NCI-H82 treated with DMSO at 0.1 percent for 48 hours (cell line): Measurements from ENCODE around the gene TMEM39A.

Source experiments
- DNase-seq: peaks from one replicate; lab custom pipeline; 2025; ENCODE audit not compliant: unreplicated experiment; lab: John Stamatoyannopoulos, UW

Gene TMEM39A

DNA sequence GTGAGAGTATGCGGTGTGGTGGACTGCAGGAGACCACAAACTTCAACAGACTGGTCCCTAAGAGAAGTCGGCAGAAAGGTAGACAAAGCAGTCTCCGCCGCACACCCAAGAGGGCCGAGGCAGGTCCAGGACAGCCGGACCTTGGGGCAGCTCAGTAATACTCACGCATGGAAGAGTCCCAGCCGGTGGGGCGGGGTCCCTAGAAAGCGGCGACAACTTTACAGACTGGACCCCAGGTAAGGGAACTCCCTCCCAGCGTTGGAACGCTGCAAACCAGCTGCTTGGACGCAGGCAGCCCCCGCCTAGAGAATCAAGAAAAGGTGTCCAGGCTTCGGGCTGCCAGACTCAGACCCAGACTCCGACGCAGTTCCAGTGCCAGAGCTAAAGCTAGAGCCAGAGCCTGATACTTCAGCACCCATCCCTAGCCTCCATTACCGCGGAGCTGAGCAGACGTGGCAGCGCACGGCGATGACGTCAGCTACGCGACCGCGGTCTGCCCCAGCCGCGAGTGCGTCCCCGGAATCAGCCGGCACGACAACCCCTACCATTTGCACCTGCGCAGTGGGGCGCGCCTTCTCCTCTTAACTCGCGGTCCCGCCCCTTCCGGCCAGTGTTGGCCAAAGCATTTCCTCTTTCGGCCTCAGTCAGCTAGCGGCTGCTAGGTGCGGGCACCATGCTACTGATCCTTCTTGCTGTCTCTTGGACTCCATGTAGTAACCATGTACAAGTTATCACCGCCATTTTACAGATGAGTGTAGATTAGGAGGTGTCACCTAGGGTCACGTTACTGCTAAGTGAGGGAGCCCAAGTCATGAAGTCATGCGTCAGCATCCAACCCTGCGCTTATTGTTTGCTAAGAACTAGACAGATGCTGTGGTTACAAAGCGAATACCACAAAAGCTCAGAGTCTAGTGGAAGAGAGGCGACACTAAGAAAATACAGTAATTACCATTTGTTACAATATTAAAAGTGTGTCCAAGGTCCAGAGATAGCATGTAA lies at the start of gene TMEM39A:
Gene TMEM39A, minus strand, starts transcription at position 445 of the 999 bp plus-strand sequence. CDS start 1,541 bp downstream, outside the sequence.
- DNase-seq = peak; percentile 96

DNA sequence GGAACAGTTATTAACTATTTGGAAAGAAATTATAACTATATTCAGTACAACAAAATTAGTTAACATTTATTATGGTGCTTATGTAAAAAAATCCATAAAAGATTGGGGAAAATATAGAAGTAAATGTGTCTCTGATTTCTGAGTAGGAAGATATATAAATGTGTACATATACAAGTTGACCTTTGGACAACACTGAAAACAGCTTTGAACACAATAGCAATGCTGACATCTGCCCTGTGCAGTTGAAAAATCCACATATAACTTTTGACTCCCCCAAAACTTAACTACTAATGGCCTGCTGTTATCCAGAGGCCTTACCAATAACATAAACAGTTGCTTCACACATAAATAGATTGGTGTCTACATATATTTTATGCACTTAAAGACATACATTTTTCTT lies 47.3 kb upstream of the TMEM39A start:
- no peak for DNase-seq

DNA sequence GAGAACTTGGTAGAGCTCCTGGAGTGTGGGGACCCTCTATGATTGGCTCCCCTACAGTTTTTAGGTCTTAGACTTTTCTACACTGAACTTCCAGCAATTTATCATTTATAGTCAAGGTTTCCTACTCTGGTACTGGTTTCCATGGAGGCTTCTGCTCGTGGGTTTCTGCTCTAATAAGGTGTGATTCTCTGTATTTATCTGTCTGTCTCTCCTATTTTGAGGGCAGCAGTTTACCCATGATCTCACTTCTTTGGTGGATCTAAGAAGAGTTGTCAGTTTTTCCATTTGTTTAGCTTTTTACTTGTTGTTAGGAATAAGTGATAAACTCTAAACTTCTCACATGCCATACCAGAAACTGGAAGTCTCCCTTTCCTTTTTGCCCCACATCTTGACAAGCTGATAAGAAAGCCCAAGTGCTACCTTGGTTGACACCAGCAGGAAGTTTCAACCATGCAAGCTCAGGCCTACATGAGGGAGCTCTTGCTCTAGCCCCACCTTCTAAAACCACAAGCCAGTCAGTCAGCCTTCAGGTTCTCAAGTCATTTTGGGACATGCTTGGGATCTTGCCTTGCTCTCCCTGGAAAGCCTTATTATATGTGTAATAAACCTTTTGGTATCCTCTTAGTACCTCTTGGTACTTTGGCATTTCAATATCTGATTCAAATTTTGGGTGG lies 44.9 kb upstream of the TMEM39A start:
- DNase-seq = no peak

DNA sequence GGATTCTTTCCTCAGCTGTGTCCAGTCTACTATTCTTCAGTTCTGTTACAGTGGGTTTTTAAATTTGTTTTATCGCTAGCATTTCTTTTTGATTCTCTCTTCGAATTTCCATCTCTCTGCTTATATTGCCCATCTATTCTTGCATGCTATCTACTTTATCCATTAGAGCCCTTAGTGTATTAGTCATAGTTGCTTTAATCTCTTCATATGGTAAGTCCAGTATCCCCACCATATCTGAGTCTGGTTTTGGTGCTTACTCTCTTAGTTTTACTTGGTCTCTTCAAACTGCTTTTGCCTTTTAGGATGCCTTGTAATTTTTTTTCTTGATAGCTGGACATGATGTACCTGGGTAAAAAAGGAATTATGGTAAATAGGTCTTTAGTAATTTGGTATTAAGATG lies 44.0 kb upstream of the TMEM39A start:
- DNase-seq = no peak

DNA sequence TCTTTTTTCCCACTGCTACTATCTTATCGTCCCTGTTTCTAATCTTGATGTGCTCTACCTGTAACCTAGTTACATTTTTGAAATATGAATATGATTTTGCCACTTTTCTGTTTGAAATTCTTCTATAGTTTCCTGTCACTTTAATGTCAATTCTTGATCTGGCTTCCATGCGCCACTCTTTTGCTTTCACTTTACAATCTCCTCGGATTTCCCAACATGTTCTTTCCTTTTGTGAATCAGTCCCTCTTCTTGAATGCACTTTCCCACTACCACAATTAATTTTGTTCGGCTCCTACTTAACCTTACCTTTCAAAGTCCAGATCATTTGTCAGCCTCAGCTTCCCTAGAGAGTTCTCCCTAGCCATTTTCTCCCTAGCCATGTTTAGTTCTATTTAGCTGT lies 43.2 kb upstream of the TMEM39A start:
- no peak for DNase-seq

DNA sequence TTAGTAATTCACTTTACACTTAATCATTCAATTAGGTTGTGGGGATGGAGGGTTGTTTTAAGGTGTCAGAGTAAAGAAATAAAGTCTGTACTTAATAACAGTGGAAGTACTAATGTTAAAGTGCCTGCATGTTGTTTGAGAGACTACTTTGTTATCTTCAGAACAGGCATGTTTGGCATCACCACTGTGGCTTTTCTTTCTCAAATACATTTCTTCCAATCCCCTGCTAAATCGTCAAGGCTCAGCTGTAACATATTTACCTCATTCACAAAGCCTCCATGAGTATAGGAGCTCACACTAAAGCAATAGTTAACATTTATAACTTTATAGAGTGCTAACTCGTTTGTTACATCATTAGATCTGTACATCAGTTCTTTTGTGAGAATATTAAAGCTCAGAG lies 37.5 kb upstream of the TMEM39A start:
- no peak for DNase-seq

DNA sequence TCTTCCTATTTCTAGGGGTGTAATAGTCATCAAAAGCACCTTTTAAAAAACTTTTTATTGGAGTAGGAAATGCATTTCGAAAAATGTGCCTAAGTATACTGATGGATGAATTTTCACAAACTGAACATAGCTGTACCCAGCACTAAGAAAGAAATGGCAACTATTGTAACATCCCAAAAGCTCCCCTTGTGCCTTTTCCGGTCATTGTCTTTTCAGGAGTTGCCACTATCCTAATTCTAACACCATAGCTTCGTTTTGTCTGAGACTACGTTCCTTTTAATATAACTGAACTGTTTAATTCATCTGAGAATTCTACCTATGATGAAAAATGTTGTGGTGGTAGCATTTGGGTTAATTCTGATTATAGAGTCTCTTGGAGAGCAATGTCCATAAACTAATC lies 36.9 kb upstream of the TMEM39A start:
- no peak for DNase-seq

DNA sequence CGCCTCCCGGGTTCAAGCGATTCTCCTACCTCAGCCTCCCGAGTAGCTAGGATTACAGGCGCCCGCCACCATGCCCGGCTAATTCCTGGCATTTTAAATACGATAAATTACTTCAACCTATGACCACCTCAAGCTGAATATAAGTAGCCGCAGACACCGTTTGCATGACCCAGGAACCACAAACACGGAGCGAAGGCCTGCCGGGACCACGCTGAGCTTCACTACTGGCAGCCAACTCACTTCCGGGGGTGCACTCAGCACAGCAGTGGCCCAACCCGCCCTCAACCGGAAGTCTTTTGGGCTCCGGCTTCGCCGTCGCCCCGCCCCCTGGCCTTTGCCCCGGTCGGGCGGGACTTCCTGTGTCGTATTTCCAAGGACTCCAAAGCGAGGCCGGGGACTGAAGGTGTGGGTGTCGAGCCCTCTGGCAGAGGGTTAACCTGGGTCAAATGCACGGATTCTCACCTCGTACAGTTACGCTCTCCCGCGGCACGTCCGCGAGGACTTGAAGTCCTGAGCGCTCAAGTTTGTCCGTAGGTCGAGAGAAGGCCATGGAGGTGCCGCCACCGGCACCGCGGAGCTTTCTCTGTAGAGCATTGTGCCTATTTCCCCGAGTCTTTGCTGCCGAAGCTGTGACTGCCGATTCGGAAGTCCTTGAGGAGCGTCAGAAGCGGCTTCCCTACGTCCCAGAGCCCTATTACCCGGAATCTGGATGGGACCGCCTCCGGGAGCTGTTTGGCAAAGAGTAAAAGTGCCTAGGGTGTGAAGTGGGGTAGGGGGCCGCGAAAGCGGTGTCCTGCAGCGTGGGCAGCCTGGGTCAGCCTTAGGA lies 35.0 kb upstream of the TMEM39A start, which contains the start of gene TIMMDC1:
Gene TIMMDC1, plus strand, starts transcription at position 362 of the 826 bp plus-strand sequence. Its CDS starts 187 bp downstream, at position 549.
- DNase-seq = peak; percentile 95

- no peak for DNase-seq
Measured at GRCh38 chr3:119497820-119498185, 34.4 kb upstream of the TMEM39A start.

DNA sequence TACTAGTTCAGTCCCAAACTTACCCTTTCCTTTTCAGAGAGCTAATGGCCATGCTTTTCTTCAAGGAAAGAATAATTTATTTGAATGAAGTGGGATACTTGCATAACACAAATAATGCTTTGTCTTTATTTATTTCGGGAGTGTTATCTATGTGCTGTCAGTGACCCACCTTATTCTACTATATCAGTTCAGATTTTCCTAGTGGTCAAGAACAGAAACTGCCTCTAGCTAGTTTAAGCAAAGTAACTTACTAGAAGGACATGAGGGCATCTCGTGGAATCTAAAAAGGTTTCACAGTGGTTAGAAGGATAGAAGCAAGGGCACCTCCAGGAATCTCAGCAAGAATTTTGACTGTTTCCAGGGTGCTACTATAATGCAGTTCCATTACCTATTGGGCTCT lies 31.2 kb upstream of the TMEM39A start:
- DNase-seq = peak; percentile 29

DNA sequence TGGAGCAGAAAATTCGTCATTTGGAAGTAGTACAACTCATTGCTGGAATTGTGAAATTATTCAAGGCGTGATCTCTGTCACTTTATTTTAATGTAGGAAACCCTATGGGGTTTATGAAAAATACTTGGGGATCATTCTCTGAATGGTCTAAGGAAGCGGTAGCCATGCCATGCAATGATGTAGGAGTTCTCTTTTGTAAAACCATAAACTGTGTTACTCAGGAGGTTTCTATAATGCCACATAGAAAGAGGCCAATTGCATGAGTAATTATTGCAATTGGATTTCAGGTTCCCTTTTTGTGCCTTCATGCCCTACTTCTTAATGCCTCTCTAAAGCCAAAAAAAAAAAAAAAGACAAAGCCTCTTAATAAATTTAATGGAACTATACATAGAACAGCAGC lies 29.4 kb upstream of the TMEM39A start:
- no peak for DNase-seq

DNA sequence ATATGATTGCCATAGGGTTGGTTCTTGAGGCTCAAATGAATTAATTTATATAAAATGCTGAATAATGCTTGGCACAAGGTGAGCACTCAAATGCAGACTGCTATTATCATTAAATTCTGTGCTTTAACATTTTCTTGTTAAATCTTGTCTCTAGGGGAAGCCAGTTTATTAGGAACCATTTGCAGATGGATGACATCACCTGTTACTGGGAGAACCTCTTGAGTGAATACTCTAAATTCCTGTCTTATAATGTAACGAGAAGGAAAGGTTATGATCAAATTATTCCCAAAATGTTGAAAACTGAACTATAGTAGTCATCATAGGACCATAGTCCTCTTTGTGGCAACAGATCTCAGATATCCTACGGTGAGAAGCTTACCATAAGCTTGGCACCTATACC lies 28.7 kb upstream of the TMEM39A start:
- no peak for DNase-seq

GRCh38 chr3:119490153-119490552 lies 26.7 kb upstream of the TMEM39A start:
- no peak for DNase-seq

DNA sequence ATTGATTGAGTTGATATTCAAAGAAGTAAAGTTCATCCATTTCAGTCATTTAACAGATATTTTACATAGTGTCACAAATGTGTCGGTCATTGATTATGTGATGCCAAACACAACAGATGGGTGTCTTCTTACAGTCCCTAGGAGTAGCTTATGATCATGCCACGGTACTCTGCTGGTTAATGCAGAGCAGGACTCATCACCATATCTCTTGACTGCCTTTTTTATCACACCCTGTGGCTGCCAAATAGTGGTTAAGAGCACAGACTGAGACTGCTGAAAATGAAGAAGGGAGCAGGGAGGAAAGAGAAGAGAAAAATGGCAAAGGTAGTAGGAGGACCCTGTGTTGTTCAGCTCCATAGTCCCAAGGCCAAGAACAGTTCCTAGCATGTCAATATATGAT lies 22.1 kb upstream of the TMEM39A start:
- DNase-seq = no peak

DNA sequence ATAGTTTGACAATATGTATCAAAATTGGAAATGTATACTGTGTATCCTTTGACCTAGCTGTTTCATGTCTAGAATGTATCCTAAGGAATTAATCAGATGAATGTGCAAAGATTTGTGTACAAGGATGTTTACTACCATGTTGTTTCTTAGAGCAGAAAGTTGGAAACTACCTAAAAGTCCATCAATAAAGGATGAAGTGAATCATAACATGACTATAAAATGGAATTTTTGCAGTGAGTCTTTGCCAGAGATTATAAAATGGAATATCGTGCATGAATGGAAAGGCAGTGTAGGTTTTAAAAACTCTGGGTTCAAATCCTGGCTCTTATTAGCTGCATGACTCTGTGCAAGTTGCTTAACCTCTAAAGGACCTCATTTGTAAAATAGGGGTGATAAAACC lies 19.7 kb upstream of the TMEM39A start:
- DNase-seq = no peak

DNA sequence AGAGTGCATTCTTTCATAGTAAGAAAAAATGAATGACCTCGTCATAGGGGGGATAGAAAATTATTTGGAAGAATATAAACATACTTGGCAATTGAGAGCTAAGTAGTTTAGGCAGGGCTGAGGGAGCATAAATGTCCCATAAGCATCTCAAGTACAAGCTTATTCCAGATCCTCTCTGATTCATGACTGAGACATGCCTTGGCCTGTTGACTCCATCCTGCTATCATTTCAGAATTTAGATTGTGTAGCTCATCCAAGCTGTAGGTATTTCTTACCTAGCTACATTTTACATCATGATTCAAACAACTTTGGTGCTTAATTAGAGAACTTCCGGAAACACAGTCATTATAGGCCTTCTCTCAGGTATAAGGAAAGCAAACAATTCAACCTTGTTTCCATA lies 17.7 kb upstream of the TMEM39A start:
- no peak for DNase-seq

GRCh38 chr3:119470866-119471265 lies 7.5 kb upstream of the TMEM39A start:
- DNase-seq = no peak

DNA sequence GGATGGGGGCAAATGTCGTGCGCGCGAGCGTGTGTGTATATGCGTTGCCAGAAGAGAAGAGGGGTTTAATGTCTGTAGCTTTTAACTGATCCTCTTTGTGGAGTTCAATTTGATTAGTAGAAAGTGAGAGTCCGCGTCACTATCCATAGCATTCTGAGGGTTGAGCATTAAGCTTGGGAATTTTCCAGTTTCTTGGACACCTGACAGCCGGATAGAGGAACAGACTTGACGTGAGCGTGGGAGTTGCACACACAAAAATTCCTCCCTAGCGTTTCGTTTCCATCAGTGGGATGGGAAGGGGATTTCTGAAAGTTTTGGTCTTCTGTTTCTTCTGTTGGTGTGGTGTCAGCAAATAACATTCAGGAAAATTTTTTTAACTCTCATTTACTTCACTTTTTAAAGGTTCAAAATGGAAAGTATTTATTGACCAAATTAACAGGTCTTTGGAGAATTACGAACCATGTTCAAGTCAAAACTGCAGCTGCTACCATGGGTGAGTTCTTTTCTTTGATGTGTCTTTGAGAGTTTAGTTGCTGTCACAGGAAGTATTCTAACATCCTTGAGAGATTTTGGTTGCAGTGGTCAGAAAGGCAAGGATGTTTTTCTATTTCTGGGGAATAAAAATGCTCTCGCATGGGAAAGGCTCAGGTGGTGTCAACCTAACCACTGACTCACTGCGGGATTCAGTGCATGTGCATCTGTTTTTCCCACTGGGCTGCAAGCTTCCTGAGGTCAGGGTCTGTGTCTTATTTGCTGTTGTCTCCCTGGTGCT lies 6.2 kb upstream of the TMEM39A start:
- peak; percentile 36 for DNase-seq

DNA sequence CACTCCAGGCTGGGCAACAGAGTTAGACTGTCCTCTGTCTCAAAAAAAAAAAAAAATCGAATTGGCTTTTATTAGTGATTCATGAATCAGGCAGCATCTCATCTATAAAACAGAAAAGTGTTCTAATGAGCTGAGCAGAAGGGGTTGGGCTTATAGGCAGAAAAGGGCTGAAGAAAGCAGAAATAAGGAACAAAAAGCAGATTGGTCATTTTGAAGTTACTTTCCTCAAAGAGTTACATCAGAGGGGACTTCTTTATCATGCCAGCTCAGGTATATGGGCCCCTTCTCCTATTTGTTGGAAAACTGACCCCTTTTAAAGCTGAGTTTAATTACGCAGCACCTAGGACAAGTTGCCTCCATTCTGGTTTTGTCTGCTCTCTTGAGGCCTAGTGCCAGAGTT lies 4.6 kb upstream of the TMEM39A start:
- no peak for DNase-seq

DNA sequence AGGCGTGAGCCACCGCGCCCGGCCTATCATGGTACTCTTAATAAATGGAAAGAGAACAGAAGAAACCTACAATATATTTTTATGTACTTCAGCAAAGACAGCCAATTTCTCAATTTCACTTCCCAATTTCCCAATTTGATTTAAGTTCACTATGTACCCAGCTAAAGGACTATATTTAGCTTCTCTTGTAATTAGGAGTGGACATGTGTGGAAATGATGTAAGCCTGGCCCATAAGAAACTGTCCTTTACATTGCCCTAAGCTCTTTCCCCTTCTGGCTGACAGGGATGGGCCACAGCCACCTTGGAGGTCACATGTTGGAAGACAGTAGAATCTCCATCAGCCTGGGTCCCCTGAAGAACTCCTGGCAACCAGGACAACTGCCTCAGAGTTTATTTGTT lies 6.2 kb downstream of the TMEM39A start:
- DNase-seq = no peak

DNA sequence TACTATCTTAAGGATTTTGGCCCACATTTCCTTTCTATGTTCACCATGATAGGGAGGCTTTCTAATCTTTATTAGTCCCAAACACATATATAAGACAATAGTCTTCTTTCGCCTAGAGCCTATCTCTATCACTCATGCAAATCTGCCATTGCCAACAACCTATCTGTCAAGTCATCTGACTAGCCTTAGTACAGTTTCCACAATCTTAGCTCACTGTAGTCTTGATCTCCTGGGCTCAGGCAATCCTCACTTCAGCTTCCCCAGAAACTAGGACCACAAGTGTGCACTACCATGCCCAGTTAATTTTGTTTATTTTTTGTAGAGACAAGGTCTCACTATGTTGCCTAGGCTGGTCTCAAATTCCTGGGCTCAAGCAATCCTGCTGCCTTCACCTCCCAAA lies 6.9 kb downstream of the TMEM39A start:
- no peak for DNase-seq
